Measurements from ENCODE around the gene ARNT2. TPM values are rescaled to one million over a fixed set of nuclear protein-coding genes. Genes with fewer than 3 reads are reported as not detected.

ARNT2 gene
- total and polyA plus RNA-seq, 12 donors: 0.71 to 6.7 (median 4.0) TPM

DNA sequence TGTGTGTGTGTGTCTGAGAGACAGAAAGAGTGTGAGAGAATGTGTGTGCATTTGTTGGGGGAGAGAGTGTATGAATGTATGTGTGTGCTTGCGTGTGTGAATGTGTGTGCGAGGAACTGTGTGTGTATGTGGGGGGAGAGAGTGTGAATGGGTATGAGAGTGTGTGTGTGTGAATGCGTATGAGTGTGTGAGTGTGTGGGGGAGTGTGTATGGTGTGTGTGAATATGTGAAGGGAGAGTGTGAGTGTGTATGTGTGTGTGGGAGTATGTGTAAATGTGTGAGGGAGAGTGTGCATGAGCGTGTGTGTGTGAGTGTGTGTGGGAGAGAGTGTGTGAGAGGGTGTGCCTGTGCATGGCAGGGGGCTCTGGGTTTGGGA lies 211.2 kb downstream of the ARNT2 start:
- WGBS, 2 donors: 97% methylated on average over 4 of the region's 4 CpGs
- Histone ChIP-seq H3K4me3 (no peak overlapping the region), H3K4me1 (peaks cover 2 to 18% (median 10%) of the 10 kb centered on the region in 9 donors), H3K9me3 (no peaks in the 10 kb centered on the region), H3K36me3 (no peaks in the 10 kb centered on the region), H3K27me3 (no peaks in the 10 kb centered on the region), H3K27ac (no peak overlapping the region)
- TF ChIP-seq, protein P1, sequence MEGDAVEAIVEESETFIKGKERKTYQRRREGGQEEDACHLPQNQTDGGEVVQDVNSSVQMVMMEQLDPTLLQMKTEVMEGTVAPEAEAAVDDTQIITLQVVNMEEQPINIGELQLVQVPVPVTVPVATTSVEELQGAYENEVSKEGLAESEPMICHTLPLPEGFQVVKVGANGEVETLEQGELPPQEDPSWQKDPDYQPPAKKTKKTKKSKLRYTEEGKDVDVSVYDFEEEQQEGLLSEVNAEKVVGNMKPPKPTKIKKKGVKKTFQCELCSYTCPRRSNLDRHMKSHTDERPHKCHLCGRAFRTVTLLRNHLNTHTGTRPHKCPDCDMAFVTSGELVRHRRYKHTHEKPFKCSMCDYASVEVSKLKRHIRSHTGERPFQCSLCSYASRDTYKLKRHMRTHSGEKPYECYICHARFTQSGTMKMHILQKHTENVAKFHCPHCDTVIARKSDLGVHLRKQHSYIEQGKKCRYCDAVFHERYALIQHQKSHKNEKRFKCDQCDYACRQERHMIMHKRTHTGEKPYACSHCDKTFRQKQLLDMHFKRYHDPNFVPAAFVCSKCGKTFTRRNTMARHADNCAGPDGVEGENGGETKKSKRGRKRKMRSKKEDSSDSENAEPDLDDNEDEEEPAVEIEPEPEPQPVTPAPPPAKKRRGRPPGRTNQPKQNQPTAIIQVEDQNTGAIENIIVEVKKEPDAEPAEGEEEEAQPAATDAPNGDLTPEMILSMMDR (IDR thresholded peaks at IDR 0.05): no peak
- peak in 3 of 8 donors; percentile 10 to 35 (median 11) for ATAC-seq
- intact Hi-C loops (cut with DNase I): loop anchor here in 4 of 10 donors (5.0 kb wide), 1 partner anchor 162 kb away; the partner anchor contains the start of gene CEMIP (in 4 of the 4)
- no peak for DNase-seq

DNA sequence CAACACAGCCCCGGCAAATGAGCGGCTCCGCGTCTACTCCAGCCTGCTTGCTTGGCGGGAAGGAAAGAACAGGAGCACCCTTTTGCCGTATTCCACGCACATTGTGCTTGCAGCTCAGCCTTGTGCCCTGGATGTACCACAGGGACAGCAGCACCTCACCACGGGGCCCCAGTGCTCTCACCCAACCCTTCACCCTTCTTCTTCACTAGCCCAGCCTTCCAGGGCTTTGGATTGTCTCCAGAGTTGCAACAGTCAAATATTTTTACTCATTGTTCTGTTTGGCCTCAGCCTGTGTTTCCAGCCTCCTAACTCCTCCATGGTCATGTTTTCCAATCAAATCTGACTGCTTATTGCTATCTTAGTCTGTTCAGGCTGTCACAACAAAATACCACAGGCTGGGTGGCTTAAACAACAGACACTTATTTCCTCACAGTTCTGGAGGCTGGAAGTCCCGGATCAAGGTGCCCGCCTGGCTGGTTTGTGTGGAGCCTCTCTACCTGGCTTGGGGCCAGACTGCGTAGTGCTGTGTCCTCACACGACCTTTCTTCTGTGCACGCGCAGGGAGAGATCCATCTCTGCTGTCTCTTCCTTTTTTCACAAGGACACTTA lies 211.7 kb downstream of the ARNT2 start:
- TF ChIP-seq, protein P1 (IDR thresholded peaks at IDR 0.05): no peak
- ATAC-seq (peak in 7 of 8 donors; percentile 37 to 81 (median 71)), DNase-seq (peak; percentile 44 to 58)
- Histone ChIP-seq H3K9me3 (no peaks in the 10 kb centered on the region), H3K27ac (peak overlapping the region in 1 of 10 donors; percentile 21), H3K27me3 (no peaks in the 10 kb centered on the region), H3K4me3 (no peak overlapping the region), H3K36me3 (no peaks in the 10 kb centered on the region), H3K4me1 (peaks cover 2 to 18% (median 10%) of the 10 kb centered on the region in 9 donors)
- intact Hi-C loops (cut with DNase I): loop anchor here in 4 of 10 donors (5.0 kb wide), 1 partner anchor 161 kb away; the partner anchor contains the start of gene CEMIP (in 4 of the 4)
- 47 to 48% methylated on average over 14 of the region's 14 CpGs for WGBS, 2 donors

DNA sequence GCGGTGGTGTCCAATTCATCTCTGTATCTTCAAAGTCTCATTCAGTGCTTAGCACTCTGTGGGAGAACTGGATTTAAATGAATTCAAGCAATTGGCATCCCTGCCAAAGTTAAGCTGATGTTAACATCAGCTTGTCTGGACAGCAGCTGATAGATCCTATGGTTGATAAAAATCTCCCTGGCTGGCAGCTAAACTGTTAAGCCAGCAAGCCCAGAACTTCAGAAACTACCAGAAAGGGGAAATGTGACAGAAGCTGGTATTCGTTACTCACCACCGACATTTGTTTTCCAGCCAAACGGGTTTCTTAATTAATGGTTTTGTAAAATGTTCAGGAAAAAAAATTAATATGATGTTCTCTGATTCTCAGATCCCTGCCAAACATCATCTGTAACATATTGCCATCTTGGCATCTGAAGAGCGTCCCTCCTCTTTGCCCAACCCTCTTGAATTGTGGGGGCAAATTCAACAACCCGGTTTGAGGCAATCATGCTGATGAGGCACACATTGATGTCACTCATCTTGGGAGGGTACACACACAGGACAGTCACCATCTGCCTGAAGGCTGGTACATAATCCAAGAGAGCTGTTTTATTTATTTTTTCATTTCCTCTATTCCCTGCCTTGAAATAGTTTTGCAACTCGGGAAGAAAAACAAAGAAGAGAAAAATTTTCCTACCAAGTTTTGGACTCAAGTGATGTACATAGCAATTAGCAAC lies 214.7 kb downstream of the ARNT2 start:
- intact Hi-C loops (cut with DNase I): loop anchor here in 6 of 10 donors (1.0 to 5.0 kb wide), 2 partner anchors 157 to 158 kb away; partner anchors contain the start of gene CEMIP (in 4 of the 6)
- no peak for ATAC-seq
- Histone ChIP-seq H3K27me3 (no peaks in the 10 kb centered on the region), H3K4me3 (no peak overlapping the region), H3K27ac (no peak overlapping the region), H3K36me3 (no peaks in the 10 kb centered on the region), H3K9me3 (peaks cover 0 to 16% (median 0%) of the 10 kb centered on the region in 11 donors), H3K4me1 (peaks cover 2 to 18% (median 10%) of the 10 kb centered on the region in 9 donors)
- no peak for DNase-seq
- TF ChIP-seq, protein P1 (IDR thresholded peaks at IDR 0.05): no peak
- 83 to 85% methylated on average over 7 of the region's 7 CpGs for WGBS, 2 donors

DNA sequence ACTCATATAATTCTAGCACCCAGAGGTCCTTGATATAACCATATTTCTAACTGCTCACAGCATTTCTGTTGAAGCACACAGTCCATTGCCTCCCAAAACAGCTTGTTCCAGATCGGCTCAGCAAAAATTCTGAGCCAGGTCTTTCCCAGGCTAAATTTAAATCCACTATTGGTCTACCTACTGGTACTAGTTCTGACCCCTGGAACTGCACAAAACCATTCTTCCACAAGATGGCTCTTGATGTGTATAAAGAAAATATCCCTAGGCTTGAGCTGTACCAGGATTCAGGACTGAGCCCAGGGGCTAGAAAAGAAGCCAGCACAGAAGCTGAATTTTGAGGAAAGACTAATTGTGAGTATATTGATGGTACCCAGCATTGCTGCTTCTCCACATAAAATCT lies 215.5 kb downstream of the ARNT2 start:
- ATAC-seq: peak in 6 of 8 donors; percentile 37 to 81 (median 61)
- WGBS, 2 donors: 33 to 40% methylated on average over 1 of the region's 1 CpG

More for the DNA sequence above, 215.5 kb downstream of the ARNT2 start:
- H3K27me3 ChIP-seq: no peaks in the 10 kb centered on the region
- TF ChIP-seq, protein P1 (IDR thresholded peaks at IDR 0.05): peak in 7 of 9 donors; percentile 26 to 58 (median 35)
- no peak overlapping the region for H3K4me3 ChIP-seq
- no peaks in the 10 kb centered on the region for H3K36me3 ChIP-seq
- H3K27ac ChIP-seq: no peak overlapping the region
- DNase-seq: no peak
- intact Hi-C loops (cut with DNase I): loop anchor here in 6 of 10 donors (1.0 to 5.0 kb wide), 2 partner anchors 157 to 158 kb away; partner anchors contain the start of gene CEMIP (in 4 of the 6)
- H3K9me3 ChIP-seq: peaks cover 0 to 18% (median 0%) of the 10 kb centered on the region in 11 donors
- peaks cover 2 to 18% (median 10%) of the 10 kb centered on the region in 9 donors for H3K4me1 ChIP-seq
